ENCODE measurements around the gene SIPA1. TPM values are rescaled to one million over a fixed set of nuclear protein-coding genes. Genes with fewer than 3 reads are reported as not detected.

The SIPA1 gene
- total and polyA plus RNA-seq, 8 donors: 40.5 to 107 (median 47.8) TPM

- DNase-seq (peak in 1 of 4 donors; percentile 84), ATAC-seq (no peak)
- Histone ChIP-seq H3K27me3 (no peaks in the 10 kb centered on the region), H3K9me3 (no peaks in the 10 kb centered on the region), H3K36me3 (peaks cover 0 to 56% of the 10 kb centered on the region in 2 donors), H3K27ac (peak overlapping the region; percentile 84 to 92), H3K4me1 (peaks cover 11 to 62% of the 10 kb centered on the region in 2 donors), H3K4me3 (peak overlapping the region in 1 of 2 donors; percentile 74)
- intact Hi-C loops (cut with DNase I): no loop called here
- TF ChIP-seq, protein P1, sequence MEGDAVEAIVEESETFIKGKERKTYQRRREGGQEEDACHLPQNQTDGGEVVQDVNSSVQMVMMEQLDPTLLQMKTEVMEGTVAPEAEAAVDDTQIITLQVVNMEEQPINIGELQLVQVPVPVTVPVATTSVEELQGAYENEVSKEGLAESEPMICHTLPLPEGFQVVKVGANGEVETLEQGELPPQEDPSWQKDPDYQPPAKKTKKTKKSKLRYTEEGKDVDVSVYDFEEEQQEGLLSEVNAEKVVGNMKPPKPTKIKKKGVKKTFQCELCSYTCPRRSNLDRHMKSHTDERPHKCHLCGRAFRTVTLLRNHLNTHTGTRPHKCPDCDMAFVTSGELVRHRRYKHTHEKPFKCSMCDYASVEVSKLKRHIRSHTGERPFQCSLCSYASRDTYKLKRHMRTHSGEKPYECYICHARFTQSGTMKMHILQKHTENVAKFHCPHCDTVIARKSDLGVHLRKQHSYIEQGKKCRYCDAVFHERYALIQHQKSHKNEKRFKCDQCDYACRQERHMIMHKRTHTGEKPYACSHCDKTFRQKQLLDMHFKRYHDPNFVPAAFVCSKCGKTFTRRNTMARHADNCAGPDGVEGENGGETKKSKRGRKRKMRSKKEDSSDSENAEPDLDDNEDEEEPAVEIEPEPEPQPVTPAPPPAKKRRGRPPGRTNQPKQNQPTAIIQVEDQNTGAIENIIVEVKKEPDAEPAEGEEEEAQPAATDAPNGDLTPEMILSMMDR (IDR thresholded peaks at IDR 0.05): no peak
Measured at GRCh38 chr11:65639623-65640482, 2.0 kb downstream of the SIPA1 start.

DNA sequence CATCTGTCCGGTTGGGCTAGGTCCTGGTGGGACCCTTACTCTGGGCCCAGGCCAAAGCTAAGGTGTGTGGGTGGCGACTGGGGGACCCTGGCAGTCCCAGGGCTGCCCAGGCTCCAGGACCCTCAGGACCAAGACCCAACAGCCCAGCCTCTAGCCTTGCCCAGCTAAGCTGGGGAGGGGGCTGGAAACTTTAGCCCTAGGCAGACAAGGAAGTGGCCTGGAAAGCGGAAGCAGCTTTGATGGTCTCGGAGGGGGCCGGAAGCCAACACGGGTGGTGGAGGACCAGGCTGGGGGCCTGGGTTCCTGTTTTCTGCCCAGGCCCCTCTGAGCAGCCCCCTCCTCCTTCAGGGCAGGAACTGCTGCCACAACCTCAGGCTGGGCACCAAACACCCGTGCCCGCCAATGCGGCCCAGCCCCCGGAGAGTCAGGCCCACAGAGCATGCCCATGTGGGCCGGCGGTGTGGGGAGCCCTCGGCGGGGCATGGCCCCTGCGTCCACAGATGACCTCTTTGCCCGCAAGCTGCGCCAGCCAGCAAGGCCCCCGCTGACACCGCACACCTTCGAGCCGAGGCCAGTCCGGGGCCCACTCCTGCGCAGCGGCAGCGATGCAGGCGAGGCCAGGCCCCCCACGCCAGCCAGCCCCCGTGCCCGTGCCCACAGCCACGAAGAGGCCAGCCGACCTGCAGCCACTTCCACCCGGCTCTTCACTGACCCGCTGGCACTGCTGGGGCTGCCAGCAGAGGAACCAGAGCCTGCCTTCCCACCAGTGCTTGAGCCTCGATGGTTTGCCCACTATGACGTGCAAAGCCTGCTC lies 2.8 kb downstream of the SIPA1 start:
- Histone ChIP-seq H3K4me1 (peaks cover 11 to 62% of the 10 kb centered on the region in 2 donors), H3K4me3 (peak overlapping the region; percentile 7 to 74), H3K27me3 (no peaks in the 10 kb centered on the region), H3K9me3 (no peaks in the 10 kb centered on the region), H3K36me3 (peaks cover 0 to 56% of the 10 kb centered on the region in 2 donors), H3K27ac (peak overlapping the region; percentile 84 to 92)
- ATAC-seq (peak; percentile 13), DNase-seq (peak in 3 of 4 donors; percentile 36 to 92 (median 79))
- intact Hi-C loops (cut with DNase I): no loop called here
- TF ChIP-seq, protein P1 (IDR thresholded peaks at IDR 0.05): no peak

- Histone ChIP-seq H3K4me3 (peak overlapping the region; percentile 7 to 74), H3K27me3 (no peaks in the 10 kb centered on the region), H3K27ac (peak overlapping the region; percentile 84 to 92), H3K4me1 (peaks cover 11 to 62% of the 10 kb centered on the region in 2 donors), H3K9me3 (no peaks in the 10 kb centered on the region), H3K36me3 (peaks cover 0 to 56% of the 10 kb centered on the region in 2 donors)
- TF ChIP-seq, protein P1 (IDR thresholded peaks at IDR 0.05): no peak
- DNase-seq (no peak), ATAC-seq (no peak)
- intact Hi-C loops (cut with DNase I): no loop called here
Measured at GRCh38 chr11:65641297-65642013, 3.6 kb downstream of the SIPA1 start.

DNA sequence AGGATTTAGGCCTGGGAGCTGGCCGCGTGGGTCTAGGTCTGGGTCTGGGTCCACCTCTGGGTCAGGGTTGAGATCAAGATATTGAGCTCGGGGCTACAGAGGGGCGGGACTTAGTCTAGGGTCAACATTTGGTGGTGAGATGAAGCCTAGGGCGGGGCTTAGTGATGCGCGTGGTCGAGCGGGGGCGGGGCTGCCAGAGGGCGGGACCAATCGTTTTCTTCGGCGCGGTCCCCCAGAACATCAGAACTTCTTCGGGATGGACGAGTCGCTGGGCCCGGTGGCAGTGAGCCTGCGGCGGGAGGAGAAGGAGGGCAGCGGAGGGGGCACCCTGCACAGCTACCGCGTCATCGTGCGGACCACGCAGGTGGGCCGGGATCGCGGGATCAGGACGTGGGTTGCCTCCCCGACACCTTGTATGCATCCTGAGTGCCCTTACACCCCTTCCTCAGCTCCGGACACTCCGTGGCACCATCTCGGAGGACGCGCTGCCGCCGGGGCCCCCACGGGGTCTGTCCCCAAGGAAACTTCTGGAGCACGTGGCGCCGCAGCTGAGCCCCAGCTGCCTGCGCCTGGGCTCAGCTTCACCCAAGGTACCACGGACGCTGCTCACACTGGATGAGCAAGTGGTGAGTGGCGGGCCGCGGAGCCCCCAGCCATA lies 4.2 kb downstream of the SIPA1 start:
- TF ChIP-seq, protein P1 (IDR thresholded peaks at IDR 0.05): no peak
- no peak for ATAC-seq
- Histone ChIP-seq H3K36me3 (peaks cover 0 to 56% of the 10 kb centered on the region in 2 donors), H3K4me3 (peak overlapping the region in 1 of 2 donors; percentile 74), H3K27ac (peak overlapping the region; percentile 84 to 92), H3K9me3 (no peaks in the 10 kb centered on the region), H3K27me3 (no peaks in the 10 kb centered on the region), H3K4me1 (peaks cover 11 to 57% of the 10 kb centered on the region in 2 donors)
- DNase-seq: peak in 1 of 4 donors; percentile 79
- intact Hi-C loops (cut with DNase I): no loop called here
